ENCODE results near the gene TROAP. TPM values are rescaled to one million over a fixed set of nuclear protein-coding genes. Genes with fewer than 3 reads are reported as not detected.
A peak's percentile ranks its signal among the peaks of the same experiment; 100 is the strongest.

Gene TROAP
- total and polyA plus RNA-seq, 2 experiments from 2014 or later: 46.4 to 47.5 TPM

- peaks cover 34% of the 10 kb centered on the region for H3K79me2 ChIP-seq (replicated peaks; ENCODE audit: insufficient read depth)
- H3K27me3 ChIP-seq (ENCODE audit: insufficient read depth): peaks cover 19% of the 10 kb centered on the region
- H3K9me2 ChIP-seq (ENCODE audit: insufficient read depth): no peaks in the 10 kb centered on the region
- peak overlapping the region; percentile 92 for H3K27ac ChIP-seq (ENCODE audit: low read depth)
- H3K4me3 ChIP-seq: peak overlapping the region; percentile 87
- H3K4me1 Mint-ChIP-seq: peaks cover 23% of the 10 kb centered on the region
- H3K4me3 Mint-ChIP-seq: peak overlapping the region; percentile 88
- no peaks in the 10 kb centered on the region for H3K36me3 ChIP-seq (ENCODE audit: insufficient read depth)
- peaks cover 3% of the 10 kb centered on the region; the same call in 1 of the 3 replicates for H3K36me3 Mint-ChIP-seq (ENCODE audit: low read depth)
- H3K27ac Mint-ChIP-seq: peak overlapping the region; percentile 98
- peak; percentile 52 for ATAC-seq
- peaks cover 12% of the 10 kb centered on the region for H3K4me1 ChIP-seq (ENCODE audit: insufficient read depth)
- TF ChIP-seq STAT1 (IDR thresholded peaks at IDR 0.05; ENCODE audit: unreplicated experiment) (no peak), EZH2 (IDR thresholded peaks at IDR 0.05; ENCODE audit: low read depth, unreplicated experiment) (no peak), POLR2AphosphoS5 (IDR thresholded peaks at IDR 0.05; ENCODE audit: low read depth) (no peak), REST (IDR thresholded peaks at IDR 0.05; ENCODE audit: unreplicated experiment) (no peak), CTCF (conservative IDR thresholded peaks at IDR 0.05; ENCODE audit: low read depth in 2 of 2) (no peak), NANOG (IDR thresholded peaks at IDR 0.05; ENCODE audit: borderline replicate concordance) (no peak), ZNF114 (CRISPR knock-in tag; IDR thresholded peaks at IDR 0.05) (no peak), CREB1 (CRISPR knock-in tag; IDR thresholded peaks at IDR 0.05; ENCODE audit: low read depth) (no peak), JUNB (IDR thresholded peaks at IDR 0.05; ENCODE audit: unreplicated experiment) (no peak), ETS1 (IDR thresholded peaks at IDR 0.05) (no peak), ZNF462 (CRISPR knock-in tag; IDR thresholded peaks at IDR 0.05) (no peak), EZH2phosphoT487 (IDR thresholded peaks at IDR 0.05; ENCODE audit: unreplicated experiment) (no peak), ZNF331 (CRISPR knock-in tag; IDR thresholded peaks at IDR 0.05; ENCODE audit: low read depth) (no peak)
- H3K27me3 Mint-ChIP-seq (ENCODE audit: insufficient read depth, low read depth, poor library complexity): peaks cover 16% of the 10 kb centered on the region
- peak overlapping the region; percentile 95 for H2AFZ ChIP-seq
- no peak for DNase-seq (ENCODE audit: low spot score)
- H3K9me3 Mint-ChIP-seq: no peaks in the 10 kb centered on the region
- peaks cover 4% of the 10 kb centered on the region for H4K20me1 ChIP-seq (replicated peaks; ENCODE audit: insufficient read depth)
- H3F3A ChIP-seq (replicated peaks; ENCODE audit: low read depth): peaks cover 9% of the 10 kb centered on the region
- peak overlapping the region; percentile 85 for H3K4me2 ChIP-seq
These were observed 43.1 kb downstream of the TROAP start for GRCh38 chr12:49366096-49366651.
